GM21723 (cell line): ENCODE data around the gene TSC22D3.

Experiments used
- ATAC-seq: cut with Tn5 transposase; IDR thresholded peaks from one replicate; pipeline ENCODE4 v1.9.1; 2021; ENCODE audit warnings: mild to moderate bottlenecking, moderate library complexity; ENCODE audit not compliant: unreplicated experiment

The TSC22D3 gene

DNA sequence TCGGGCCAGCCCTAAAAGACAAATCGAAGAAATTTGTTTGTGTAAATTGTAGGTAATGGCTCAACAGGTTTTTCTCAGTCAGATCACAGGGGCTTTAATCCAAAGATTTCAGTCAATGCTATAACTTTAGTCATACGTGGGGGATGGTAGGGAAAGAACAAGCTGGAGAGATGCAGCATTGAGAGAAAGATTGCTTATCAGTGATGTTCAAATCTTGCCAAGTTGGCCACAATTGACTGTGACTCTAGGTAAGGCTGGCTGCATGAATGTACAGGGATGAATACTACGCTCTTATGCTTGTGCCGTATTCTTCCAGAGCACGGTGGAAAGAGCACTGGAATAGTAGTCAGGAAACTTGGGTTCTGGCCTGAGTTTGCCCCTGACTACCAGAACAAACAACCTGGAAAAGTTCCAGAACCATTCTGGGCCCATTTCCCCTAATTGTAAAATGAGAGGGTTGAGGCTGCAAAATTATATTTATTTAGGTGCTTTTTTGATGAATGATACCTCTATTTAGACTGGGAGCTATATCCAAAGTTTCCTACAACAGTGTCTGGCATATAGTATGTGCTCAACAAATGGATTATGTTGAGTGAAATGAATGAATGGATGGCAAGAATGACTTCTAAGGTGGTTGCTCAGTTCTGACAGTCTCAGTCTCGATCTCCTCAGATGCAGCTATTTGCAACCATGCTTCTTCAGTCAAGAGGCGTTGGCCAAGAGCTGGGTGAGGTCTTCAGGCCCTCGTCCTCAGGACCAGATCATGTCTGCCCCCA is 44.4 kb downstream of the TSC22D3 start:
- ATAC-seq = no peak

DNA sequence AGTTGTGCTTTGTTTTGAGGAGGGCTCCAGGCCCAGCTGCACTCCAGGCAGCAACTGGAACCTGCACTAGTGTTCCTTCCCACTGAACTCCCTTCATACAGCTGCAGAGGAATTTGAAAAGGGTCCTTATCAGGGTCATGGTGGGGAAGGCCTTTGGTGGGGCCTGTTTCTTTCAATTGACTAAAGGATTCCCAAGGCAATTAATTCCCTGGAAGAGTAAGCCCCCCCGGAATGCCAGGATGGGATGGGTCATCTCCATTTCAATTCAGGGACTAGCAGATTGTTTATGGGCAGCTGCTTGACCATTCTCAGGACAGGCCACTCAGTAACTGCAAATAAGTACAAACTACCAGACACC is 45.3 kb downstream of the TSC22D3 start:
- no peak for ATAC-seq

DNA sequence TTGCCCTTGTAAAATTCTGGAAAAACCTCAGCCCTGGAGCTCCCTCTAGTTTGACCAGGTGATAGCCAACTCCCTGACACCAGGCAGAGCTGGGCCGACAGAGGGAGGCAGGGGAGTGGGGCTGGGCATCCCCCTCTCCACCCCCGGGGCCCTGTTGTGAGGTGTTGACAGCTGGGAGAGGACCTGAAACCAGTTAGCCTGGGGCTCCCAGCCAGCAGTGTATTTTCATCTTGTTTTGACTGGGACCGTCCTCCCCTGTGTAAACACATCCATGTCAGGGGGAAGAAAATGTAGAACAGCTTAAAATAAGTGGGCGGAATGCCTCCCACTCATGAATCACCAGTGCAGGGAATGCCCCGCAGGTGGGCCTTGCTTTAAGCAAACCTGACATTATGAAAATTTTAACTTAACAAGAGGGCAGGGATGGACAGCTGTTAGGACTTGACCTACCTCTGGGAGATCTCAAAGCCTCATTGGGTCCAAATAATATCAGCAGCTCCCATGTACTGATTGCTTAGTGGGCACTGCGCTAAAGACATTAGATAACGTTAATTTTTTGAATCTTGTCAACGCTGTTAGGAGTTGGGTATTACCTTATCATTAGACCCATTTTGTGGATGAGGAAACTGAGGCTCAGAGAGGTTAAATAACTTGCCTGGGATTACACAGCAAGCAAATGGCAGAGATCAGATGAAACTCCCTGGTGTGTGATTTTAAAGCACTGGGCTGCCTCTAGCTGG is 45.9 kb downstream of the TSC22D3 start:
- peak; percentile 70 for ATAC-seq

GRCh38 chrX:107728371-107729099 is 47.1 kb downstream of the TSC22D3 start:
- no peak for ATAC-seq

- ATAC-seq = no peak
These were observed 48.6 kb downstream of the TSC22D3 start for GRCh38 chrX:107726816-107727534.

GRCh38 chrX:107725761-107726555 is 49.6 kb downstream of the TSC22D3 start:
- ATAC-seq = no peak

GRCh38 chrX:107724653-107725052 is 50.9 kb downstream of the TSC22D3 start:
- ATAC-seq = no peak

- ATAC-seq = no peak
These were observed 52.1 kb downstream of the TSC22D3 start for GRCh38 chrX:107723511-107723910.

- no peak for ATAC-seq
These were observed 53.5 kb downstream of the TSC22D3 start for GRCh38 chrX:107721966-107722707.

- peak; percentile 51 for ATAC-seq
These were observed 54.3 kb downstream of the TSC22D3 start for GRCh38 chrX:107721318-107721717.

GRCh38 chrX:107718156-107718621 is 57.4 kb downstream of the TSC22D3 start:
- peak; percentile 27 for ATAC-seq

DNA sequence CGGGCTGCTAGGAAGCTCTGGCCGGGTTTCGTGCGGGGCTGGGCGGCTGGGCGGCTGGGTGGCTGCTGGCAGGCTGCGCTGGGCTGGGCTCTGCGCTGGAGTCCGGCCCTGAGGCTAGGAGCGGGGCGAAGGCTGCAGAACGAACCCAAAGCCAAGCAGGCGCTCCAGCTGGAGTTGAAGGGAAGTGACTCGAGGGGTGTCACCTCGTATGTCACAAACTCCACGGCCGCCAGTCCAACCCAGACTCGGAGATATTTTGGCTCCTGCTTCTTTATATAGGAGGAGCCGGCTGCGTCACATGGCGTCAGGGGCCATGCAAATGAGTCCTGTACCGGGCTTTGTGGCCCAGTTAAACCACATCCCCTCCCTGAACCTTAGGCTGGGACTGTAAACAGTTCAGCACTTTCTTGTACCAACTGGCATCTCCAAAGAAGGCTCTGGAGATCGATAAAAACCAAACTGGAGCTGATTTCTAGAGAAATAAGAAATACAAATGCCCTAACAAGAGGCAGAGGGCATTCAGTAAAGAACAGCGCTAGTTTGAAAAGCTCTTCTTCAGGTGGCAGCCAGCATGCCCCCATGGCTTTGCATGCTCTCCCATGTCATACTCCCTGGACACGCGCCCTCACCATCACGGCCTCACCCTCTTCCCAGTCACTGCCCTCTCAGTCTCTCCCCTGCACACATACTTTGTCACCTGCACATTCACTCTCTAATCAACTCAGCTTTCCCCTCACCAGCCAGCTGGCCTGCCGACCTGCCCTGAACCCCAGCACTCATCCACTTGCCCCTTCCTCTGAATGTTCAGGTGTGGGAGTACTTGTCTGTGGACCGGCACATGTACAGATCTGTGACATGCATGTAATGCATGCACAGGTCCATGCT is 58.5 kb downstream of the TSC22D3 start:
- ATAC-seq = peak; percentile 80

DNA sequence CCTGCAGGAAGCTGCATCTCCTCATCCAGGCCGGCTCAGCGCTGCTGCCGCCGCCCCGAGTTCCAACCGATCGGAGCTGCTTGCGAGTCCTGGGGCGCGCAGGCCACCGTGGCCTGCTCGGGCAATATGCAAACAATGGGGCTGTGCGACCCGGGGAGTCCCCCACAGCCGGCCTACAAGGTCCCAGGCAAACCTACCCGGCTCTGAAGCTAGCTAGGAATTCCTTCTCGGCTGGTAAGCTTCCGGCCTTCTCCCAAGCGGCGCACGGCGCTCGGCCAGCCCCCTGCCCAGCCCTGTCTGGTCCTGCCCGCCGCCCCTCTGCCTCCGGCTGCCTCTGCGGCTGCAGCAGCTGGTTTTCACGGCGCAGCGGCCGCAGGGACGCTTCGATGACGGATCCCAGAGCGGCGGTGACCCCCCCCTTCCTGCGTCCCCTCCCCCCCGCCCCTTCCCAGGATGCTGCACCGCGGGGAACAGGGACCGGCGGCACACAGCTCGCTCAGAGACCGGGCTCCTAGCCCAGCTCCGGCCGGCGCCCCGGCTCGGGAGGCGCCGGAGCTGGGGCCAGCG is 59.4 kb downstream of the TSC22D3 start:
- ATAC-seq = peak; percentile 25

DNA sequence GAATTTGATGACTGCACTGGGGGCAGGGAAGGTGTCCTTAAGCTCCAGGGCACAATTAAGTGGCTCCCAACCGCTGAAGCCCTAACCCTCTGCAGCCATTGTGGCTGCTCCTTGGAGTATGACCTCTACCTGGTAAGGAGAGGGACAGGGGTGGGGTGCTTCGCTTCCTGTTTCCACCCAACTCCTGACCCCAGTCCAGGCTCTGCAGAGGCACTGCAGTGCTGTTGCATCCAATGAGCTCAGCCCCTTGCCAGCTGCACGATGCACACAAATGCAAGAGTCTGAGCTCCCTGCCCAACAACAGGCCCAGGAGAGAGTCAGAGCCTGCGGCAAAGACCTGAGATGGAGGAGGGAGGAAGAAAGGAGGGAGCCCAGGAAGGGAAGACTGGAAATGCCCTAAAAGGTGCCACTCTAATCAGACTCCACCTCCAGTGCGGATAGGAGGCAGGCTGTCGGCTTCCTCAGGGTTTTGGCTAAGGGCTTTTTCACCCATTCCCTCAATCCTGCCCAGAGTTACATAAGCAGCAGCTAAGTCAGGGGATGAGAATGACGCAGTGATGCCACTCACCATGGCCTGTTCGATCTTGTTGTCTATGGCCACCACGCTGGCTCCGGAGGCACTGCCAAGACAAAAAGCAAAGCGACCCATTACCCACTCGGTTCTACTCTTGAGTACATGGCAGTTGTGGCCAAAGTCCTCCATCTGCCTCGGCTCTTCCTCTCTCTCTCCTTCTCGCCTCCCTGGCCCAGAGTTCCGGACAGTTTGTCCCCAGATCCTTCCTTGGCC is 60.1 kb downstream of the TSC22D3 start:
- no peak for ATAC-seq

GRCh38 chrX:107714206-107714891 is 61.2 kb downstream of the TSC22D3 start:
- ATAC-seq = no peak

DNA sequence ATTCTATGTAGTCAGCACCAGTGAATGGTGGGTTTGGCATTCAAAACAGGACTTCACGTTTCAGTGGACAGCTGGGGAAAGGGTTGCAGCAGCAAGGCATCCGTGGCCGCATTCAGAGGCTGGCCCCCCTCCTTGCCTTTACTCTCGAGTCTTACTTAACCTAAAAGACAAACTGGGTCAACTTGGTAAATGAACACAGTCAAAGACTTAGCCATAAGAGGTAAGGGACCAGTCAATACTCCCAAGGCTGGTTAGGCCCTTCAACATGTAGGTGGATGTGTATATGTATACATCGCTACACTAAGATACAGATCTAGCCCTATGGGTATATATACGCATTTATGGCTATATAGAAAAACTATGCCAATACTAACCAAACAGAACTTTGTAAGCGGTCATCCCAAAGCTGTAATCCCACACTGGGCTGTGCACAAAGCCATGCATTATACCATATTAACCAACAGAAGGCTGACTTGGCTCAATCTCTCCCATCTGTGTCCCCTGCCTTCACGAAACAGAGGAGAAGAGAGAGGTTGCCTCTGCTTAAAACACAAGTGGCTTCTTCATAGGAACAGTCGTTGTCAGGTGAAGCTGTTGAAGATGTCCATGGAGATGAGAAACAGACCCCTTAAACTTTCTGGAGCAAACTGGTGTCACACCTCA is 61.9 kb downstream of the TSC22D3 start:
- no peak for ATAC-seq
